CD14-positive monocyte (primary cell): ENCODE data around the gene TFPI2. TPM values are rescaled to one million over a fixed set of nuclear protein-coding genes. Genes with fewer than 3 reads are reported as not detected.

Experiments
- DNase-seq, 3 donors: peaks; one replicate each; pipeline ENCODE4 v3.0.0-alpha.2; 2011 to 2022
- H2AFZ ChIP-seq: 2 replicates; pipeline ENCODE4 v1.6.0; 2012; ENCODE audit warnings: mild to moderate bottlenecking, low read depth, low read length, inconsistent platforms; ENCODE audit not compliant: insufficient read depth, poor library complexity, severe bottlenecking
- H3K27ac ChIP-seq, 2 donors: 1 replicate in 1 of 2; 2 replicates in 1 of 2; pipeline ENCODE4 v1.5.1; 2012 to 2013; ENCODE audit warnings: low read length in 2 of 2, control low read depth in 1 of 2, inconsistent platforms in 1 of 2, low read depth in 1 of 2, mild to moderate bottlenecking in 1 of 2
- H3K27me3 ChIP-seq, 2 donors: one replicate each; pipeline versions ENCODE4 v1.6.0 to v1.6.1; 2011 to 2013; ENCODE audit warnings: low read length in 2 of 2; ENCODE audit not compliant: control insufficient read depth in 2 of 2, insufficient read depth in 2 of 2
- H3K36me3 ChIP-seq, 2 donors: replicated peaks in 1 of 2; 1 replicate in 1 of 2; 2 replicates in 1 of 2; pipeline versions ENCODE4 v1.5.1 to v1.6.1; 2012 to 2013; ENCODE audit warnings: low read length in 2 of 2, control low read depth in 1 of 2, inconsistent platforms in 1 of 2, mild to moderate bottlenecking in 1 of 2; ENCODE audit not compliant: insufficient read depth in 2 of 2, control insufficient read depth in 1 of 2
- H3K4me1 ChIP-seq, 2 donors: 1 replicate in 1 of 2; 2 replicates in 1 of 2; pipeline versions ENCODE4 v1.5.1 to v1.6.1; 2012 to 2013; ENCODE audit warnings: low read length in 2 of 2, control low read depth in 1 of 2, inconsistent platforms in 1 of 2, mild to moderate bottlenecking in 1 of 2, moderate library complexity in 1 of 2; ENCODE audit not compliant: insufficient read depth in 2 of 2, control insufficient read depth in 1 of 2
- H3K4me2 ChIP-seq: replicated peaks from 2 replicates; pipeline ENCODE3; 2012; ENCODE audit warnings: low read length, moderate library complexity, mild to moderate bottlenecking; ENCODE audit not compliant: poor library complexity, severe bottlenecking; ENCODE audit errors: extremely low read depth
- H3K4me3 ChIP-seq, 3 experiments: fragments of 200-600 bp in 1 of 3; sonication (generic) in 1 of 3; replicated peaks in 1 of 3; 1 replicate in 2 of 3; 2 replicates in 1 of 3; pipeline ENCODE4 v1.5.1; 2011 to 2013; ENCODE audit warnings: low read length in 3 of 3, mild to moderate bottlenecking in 3 of 3, control low read depth in 2 of 3, low read depth in 2 of 3, inconsistent platforms in 1 of 3, moderate library complexity in 1 of 3
- H3K79me2 ChIP-seq: 2 replicates; pipeline ENCODE4 v1.6.0; 2012; ENCODE audit warnings: mild to moderate bottlenecking, control low read depth, inconsistent platforms, low read length, moderate library complexity; ENCODE audit not compliant: insufficient read depth
- H3K9ac ChIP-seq: 2 replicates; pipeline ENCODE4 v1.6.0; 2017; ENCODE audit warnings: low read length, mild to moderate bottlenecking; ENCODE audit not compliant: insufficient read depth, poor library complexity, severe bottlenecking
- H3K9me3 ChIP-seq, 2 donors: replicated peaks in 1 of 2; 1 replicate in 1 of 2; 2 replicates in 1 of 2; pipeline versions ENCODE4 v1.5.1 to v1.6.1; 2012 to 2013; ENCODE audit warnings: low read length in 2 of 2, control low read depth in 1 of 2; ENCODE audit not compliant: control insufficient read depth in 1 of 2, insufficient read depth in 1 of 2
- H4K20me1 ChIP-seq: 2 replicates; pipeline ENCODE4 v1.6.0; 2012; ENCODE audit warnings: mild to moderate bottlenecking, low read length, control low read depth, moderate library complexity; ENCODE audit not compliant: insufficient read depth
- H3K27ac Mint-ChIP-seq, 7 donors: one replicate each; pipeline ENCODE4 v1.8.0; 2020; ENCODE audit warnings: mild to moderate bottlenecking in 7 of 7, mixed read lengths in 7 of 7, moderate library complexity in 6 of 7, inconsistent platforms in 2 of 7
- H3K27me3 Mint-ChIP-seq, 3 donors: one replicate each; pipeline ENCODE4 v1.8.0; 2021 to 2022; ENCODE audit warnings: low read depth in 3 of 3, mild to moderate bottlenecking in 3 of 3, mixed read lengths in 3 of 3, moderate library complexity in 3 of 3, inconsistent platforms in 1 of 3
- H3K36me3 Mint-ChIP-seq, 2 donors: one replicate each; pipeline ENCODE4 v1.8.0; 2020; ENCODE audit warnings: mixed read lengths in 2 of 2, inconsistent platforms in 1 of 2, mild to moderate bottlenecking in 1 of 2
- H3K4me1 Mint-ChIP-seq: one replicate; pipeline ENCODE4 v1.8.0; 2020; ENCODE audit warnings: mild to moderate bottlenecking, mixed read lengths
- H3K4me3 Mint-ChIP-seq, 2 donors: one replicate each; pipeline ENCODE4 v1.8.0; 2020; ENCODE audit warnings: mild to moderate bottlenecking in 2 of 2, mixed read lengths in 2 of 2, moderate library complexity in 1 of 2
- H3K9me3 Mint-ChIP-seq, 7 donors: one replicate each; pipeline ENCODE4 v1.8.0; 2020 to 2022; ENCODE audit warnings: mixed read lengths in 7 of 7, mild to moderate bottlenecking in 6 of 7, moderate library complexity in 6 of 7, inconsistent platforms in 2 of 7
- CTCF ChIP-seq: fragments of 200-600 bp; IDR thresholded peaks from one replicate; pipeline ENCODE4 v1.8.0; 2022; ENCODE audit warnings: antibody characterized with exemption, mild to moderate bottlenecking
- WGBS: methylation state at CpG from one replicate; pipeline ENCODE4 v1.1.5; 2013; ENCODE audit warnings: missing lambda C conversion rate; ENCODE audit not compliant: insufficient coverage; 5-methylcytosine and 5-hydroxymethylcytosine counted together
- intact Hi-C, 2 donors: fragments of 100-400 bp; cut with micrococcal nuclease; formaldehyde crosslinking; loops; one replicate each; pipeline versions ENCODE4 v1.15.0 to v1.15.1; 2023
- polyA plus RNA-seq, 3 donors: library from polyadenylated mRNA; depleted of rRNA in 1 of 3; unstranded in 2 of 3; stranded (reverse) in 1 of 3; fragments of 300-500 nt in 2 of 3; fragments of >200 nt in 1 of 3; fragmentation: Illumina TruSeq in 2 of 3; gene quantifications; 1 replicate in 2 of 3; 2 replicates in 1 of 3; pipeline ENCODE4 v1.2.3, GENCODE V29; 2012 to 2021

The TFPI2 gene
- polyA plus RNA-seq, 3 donors = not detected

DNA sequence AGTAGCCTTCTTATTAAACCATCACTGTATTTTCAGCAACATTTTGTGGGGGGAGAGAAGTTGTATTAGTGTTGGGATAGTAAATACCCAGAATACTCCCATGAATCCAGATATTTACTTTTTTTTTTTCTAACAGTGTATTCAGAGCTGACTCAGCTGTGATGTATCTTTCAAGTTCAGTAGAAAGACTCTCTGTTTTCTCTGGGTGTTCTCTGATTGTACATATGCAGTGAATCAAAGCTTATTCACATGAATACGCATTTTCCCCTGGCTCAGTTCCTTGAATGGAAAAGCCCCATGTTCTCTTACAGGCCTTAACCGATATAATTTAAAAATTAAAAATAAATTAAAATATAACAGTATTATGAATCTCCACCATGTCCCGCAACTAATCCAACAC is 1.3 kb downstream of the TFPI2 start:
- Mint-ChIP-seq H3K4me1 (peaks cover 6% of the 10 kb centered on the region), H3K27ac (no peak overlapping the region), H3K27me3 (peaks cover 35 to 50% (median 43%) of the 10 kb centered on the region in 3 donors), H3K36me3 (peaks cover 0 to 2% of the 10 kb centered on the region in 2 donors), H3K4me3 (peak overlapping the region in 1 of 2 donors; percentile 2), H3K9me3 (peaks cover 0 to 12% (median 4%) of the 10 kb centered on the region in 7 donors)
- no peak overlapping the region for H3K4me3 ChIP-seq
- no peak overlapping the region for H3K9ac ChIP-seq
- WGBS = no CpG with 5 or more reads among the region's 3 CpGs
- H3K4me1 ChIP-seq = no peaks in the 10 kb centered on the region
- H2AFZ ChIP-seq = no peak overlapping the region
- DNase-seq = no peak
- no peak for TF ChIP-seq CTCF
- intact Hi-C loops = no loop called here
- H3K79me2 ChIP-seq = no peaks in the 10 kb centered on the region
- H4K20me1 ChIP-seq = no peaks in the 10 kb centered on the region
- no peaks in the 10 kb centered on the region for H3K36me3 ChIP-seq
- H3K4me2 ChIP-seq = no peak overlapping the region
- no peak overlapping the region for H3K27ac ChIP-seq
- no peaks in the 10 kb centered on the region for H3K9me3 ChIP-seq
- peaks cover 36 to 47% of the 10 kb centered on the region in 2 donors for H3K27me3 ChIP-seq

GRCh38 chr7:93884541-93884940 is 6.0 kb downstream of the TFPI2 start:
- H3K4me3 ChIP-seq = no peak overlapping the region
- Mint-ChIP-seq H3K9me3 (peaks cover 0 to 4% (median 0%) of the 10 kb centered on the region in 7 donors), H3K27ac (no peak overlapping the region), H3K4me3 (no peak overlapping the region), H3K36me3 (no peaks in the 10 kb centered on the region), H3K27me3 (peaks cover 11 to 19% (median 13%) of the 10 kb centered on the region in 3 donors), H3K4me1 (no peaks in the 10 kb centered on the region)
- peaks cover 11 to 15% of the 10 kb centered on the region in 2 donors for H3K27me3 ChIP-seq
- H3K4me1 ChIP-seq = no peaks in the 10 kb centered on the region
- no peak overlapping the region for H3K27ac ChIP-seq
- DNase-seq = no peak
- TF ChIP-seq CTCF = no peak
- no peak overlapping the region for H3K9ac ChIP-seq
- H3K79me2 ChIP-seq = no peaks in the 10 kb centered on the region
- no CpG with 5 or more reads among the region's 1 CpG for WGBS
- H3K36me3 ChIP-seq = no peaks in the 10 kb centered on the region
- no peak overlapping the region for H2AFZ ChIP-seq
- H3K9me3 ChIP-seq = no peaks in the 10 kb centered on the region
- no peak overlapping the region for H3K4me2 ChIP-seq
- intact Hi-C loops = no loop called here
- H4K20me1 ChIP-seq = no peaks in the 10 kb centered on the region
